ENCODE data around the gene RERE.
A peak's percentile ranks its signal among the peaks of the same experiment; 100 is the strongest.
"Not testable (repeated sequence)": the region's sequence is repeated elsewhere in the genome, so short reads cannot be mapped to it uniquely, and the experiment has no call there.

RERE gene

DNA sequence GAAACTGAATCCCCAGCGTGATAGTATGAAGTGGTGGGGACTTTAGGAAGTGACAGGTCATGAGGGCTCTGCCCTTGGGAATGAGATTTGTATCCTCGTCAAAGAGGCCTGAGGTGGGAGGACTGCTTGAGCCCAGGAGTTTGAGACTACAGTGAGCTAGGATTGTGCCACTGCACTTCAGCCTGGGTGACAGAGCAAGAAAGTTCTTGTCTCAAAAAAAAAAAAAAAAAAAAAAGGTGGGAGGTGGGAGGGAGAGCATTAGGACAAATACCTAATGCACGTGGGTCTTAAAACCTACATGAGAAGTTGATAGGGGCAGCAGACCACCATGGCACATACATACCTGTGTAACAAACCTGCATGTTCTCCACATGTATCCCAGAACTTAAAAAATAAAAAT, 24.0 kb upstream of the RERE start:
- H3K27ac ChIP-seq (ENCODE audit: insufficient read depth, low read depth, low read length, poor library complexity, severe bottlenecking) = no peak overlapping the region
- H3K36me3 ChIP-seq (ENCODE audit: control insufficient read depth, insufficient read depth, low read length) = no peaks in the 10 kb centered on the region
- no peak overlapping the region for H3K4me3 ChIP-seq (ENCODE audit: insufficient read depth, low read depth, low read length)
- H3K9me3 ChIP-seq (ENCODE audit: control insufficient read depth, low read length) = no peaks in the 10 kb centered on the region
- 93 to 96% methylated on average over 2 to 3 of the region's 3 CpGs for WGBS, 2 experiments
- H3K4me1 ChIP-seq (ENCODE audit: control insufficient read depth, insufficient read depth, low read length) = no peaks in the 10 kb centered on the region
- no peaks in the 10 kb centered on the region for H3K27me3 ChIP-seq (ENCODE audit: control insufficient read depth, insufficient read depth, low read length, poor library complexity, severe bottlenecking)

DNA sequence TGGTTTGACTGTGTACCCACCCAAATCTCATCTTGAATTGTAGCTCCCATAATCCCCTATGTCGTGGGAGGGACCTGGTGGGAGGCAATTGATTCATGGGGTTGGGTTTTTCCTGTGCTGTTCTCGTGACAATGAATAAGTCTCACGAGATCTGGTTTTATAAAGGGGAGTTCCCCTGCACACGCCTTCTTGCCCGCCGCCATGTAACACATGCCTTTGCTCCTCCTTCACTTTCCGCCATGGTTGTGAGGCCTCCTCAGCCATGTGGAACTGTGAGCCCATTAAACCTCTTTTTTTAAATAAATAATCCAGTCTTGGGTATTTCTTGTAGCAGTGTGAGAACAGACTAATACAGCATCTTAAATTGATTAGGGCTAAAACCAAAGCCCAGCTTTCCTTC, 22.6 kb upstream of the RERE start:
- WGBS, 2 experiments = 95% methylated on average over 7 of the region's 7 CpGs
- Histone ChIP-seq H3K4me1 (ENCODE audit: control insufficient read depth, insufficient read depth, low read length) (no peaks in the 10 kb centered on the region), H3K27me3 (ENCODE audit: control insufficient read depth, insufficient read depth, low read length, poor library complexity, severe bottlenecking) (no peaks in the 10 kb centered on the region), H3K4me3 (ENCODE audit: insufficient read depth, low read depth, low read length) (no peak overlapping the region), H3K9me3 (ENCODE audit: control insufficient read depth, low read length) (no peaks in the 10 kb centered on the region), H3K27ac (ENCODE audit: insufficient read depth, low read depth, low read length, poor library complexity, severe bottlenecking) (no peak overlapping the region), H3K36me3 (ENCODE audit: control insufficient read depth, insufficient read depth, low read length) (no peaks in the 10 kb centered on the region)

DNA sequence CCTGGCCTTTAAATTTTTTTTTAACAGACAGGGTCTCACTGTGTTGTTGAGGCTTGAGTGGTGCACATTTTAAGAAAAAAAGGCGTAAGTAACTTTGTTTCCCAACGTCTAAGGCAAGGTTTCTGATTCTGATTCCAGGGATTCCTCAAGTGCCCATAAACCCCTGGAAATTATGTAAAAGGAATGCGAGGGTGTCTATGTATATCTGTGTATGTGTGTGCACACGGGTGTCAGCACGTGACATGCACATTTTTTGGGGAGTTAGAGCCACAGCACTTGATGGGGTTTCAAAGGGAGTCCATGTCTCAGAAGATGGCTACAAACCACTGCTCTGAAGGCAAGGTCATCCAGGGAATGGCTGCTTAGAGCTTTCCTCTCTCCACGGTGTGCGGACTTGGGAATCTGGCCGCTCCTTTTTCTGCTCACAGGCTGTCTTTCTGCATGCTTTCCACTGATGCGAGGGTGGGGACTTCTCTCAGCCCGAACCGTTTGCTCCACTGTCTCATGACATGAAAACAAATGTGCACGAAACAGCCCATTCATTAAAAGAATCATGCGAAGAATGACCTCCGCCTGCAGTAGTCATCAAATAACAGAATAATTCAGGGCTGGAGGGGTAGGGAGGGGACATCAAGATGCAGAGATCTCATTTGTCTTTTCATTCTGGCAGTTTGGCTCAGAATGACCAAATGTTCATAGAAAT, 18.7 kb upstream of the RERE start:
- no peak overlapping the region for H3K27ac ChIP-seq (ENCODE audit: insufficient read depth, low read depth, low read length, poor library complexity, severe bottlenecking)
- no peaks in the 10 kb centered on the region for H3K4me1 ChIP-seq (ENCODE audit: control insufficient read depth, insufficient read depth, low read length)
- H3K27me3 ChIP-seq (ENCODE audit: control insufficient read depth, insufficient read depth, low read length, poor library complexity, severe bottlenecking) = no peaks in the 10 kb centered on the region
- H3K36me3 ChIP-seq (ENCODE audit: control insufficient read depth, insufficient read depth, low read length) = no peaks in the 10 kb centered on the region
- H3K9me3 ChIP-seq (ENCODE audit: control insufficient read depth, low read length) = no peaks in the 10 kb centered on the region
- H3K4me3 ChIP-seq (ENCODE audit: insufficient read depth, low read depth, low read length) = no peak overlapping the region
- 92 to 93% methylated on average over 14 of the region's 14 CpGs for WGBS, 2 experiments

- Histone ChIP-seq H3K36me3 (ENCODE audit: control insufficient read depth, insufficient read depth, low read length) (no peaks in the 10 kb centered on the region), H3K4me3 (ENCODE audit: insufficient read depth, low read depth, low read length) (no peak overlapping the region), H3K9me3 (ENCODE audit: control insufficient read depth, low read length) (no peaks in the 10 kb centered on the region), H3K27ac (ENCODE audit: insufficient read depth, low read depth, low read length, poor library complexity, severe bottlenecking) (no peak overlapping the region), H3K4me1 (ENCODE audit: control insufficient read depth, insufficient read depth, low read length) (peaks cover under 1% of the 10 kb centered on the region), H3K27me3 (ENCODE audit: control insufficient read depth, insufficient read depth, low read length, poor library complexity, severe bottlenecking) (no peaks in the 10 kb centered on the region)
- 71 to 79% methylated on average over 4 of the region's 4 CpGs for WGBS, 2 experiments
These were observed 13.9 kb upstream of the RERE start for GRCh38 chr1:8831340-8831739.

- H3K36me3 ChIP-seq (ENCODE audit: control insufficient read depth, insufficient read depth, low read length); H3K9me3 ChIP-seq (ENCODE audit: control insufficient read depth, low read length); H3K4me3 ChIP-seq (ENCODE audit: insufficient read depth, low read depth, low read length); H3K4me1 ChIP-seq (ENCODE audit: control insufficient read depth, insufficient read depth, low read length); H3K27ac ChIP-seq (ENCODE audit: insufficient read depth, low read depth, low read length, poor library complexity, severe bottlenecking); H3K27me3 ChIP-seq (ENCODE audit: control insufficient read depth, insufficient read depth, low read length, poor library complexity, severe bottlenecking): not testable (repeated sequence)
- 83 to 84% methylated on average over 10 of the region's 10 CpGs for WGBS, 2 experiments
These were observed 13.3 kb upstream of the RERE start for GRCh38 chr1:8830732-8831131.

DNA sequence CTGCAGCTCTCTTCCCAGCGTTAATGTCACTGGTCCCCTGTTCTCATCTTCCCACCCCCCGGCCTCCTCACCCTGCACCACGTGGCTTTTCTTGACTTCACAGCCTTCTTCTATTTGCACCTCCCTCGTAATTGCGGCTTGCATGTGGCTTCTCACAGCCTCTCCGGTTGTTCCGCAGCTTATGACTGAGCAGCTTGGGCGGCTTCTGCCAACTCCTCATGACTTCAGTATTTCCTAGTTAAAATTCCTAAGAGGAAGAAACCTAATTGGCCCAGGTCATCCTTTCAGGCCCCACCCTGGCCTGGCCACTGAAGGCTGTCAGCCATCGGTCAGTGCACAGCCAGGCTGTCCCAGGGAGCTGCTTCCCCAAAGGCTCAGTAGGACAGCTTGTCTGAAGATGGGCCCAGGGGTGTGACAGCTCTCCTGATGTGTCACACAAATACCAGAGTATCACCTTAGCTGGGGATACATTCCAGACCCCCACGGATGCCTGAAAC, 8.6 kb upstream of the RERE start:
- Histone ChIP-seq H3K27ac (ENCODE audit: insufficient read depth, low read depth, low read length, poor library complexity, severe bottlenecking) (no peak overlapping the region), H3K36me3 (ENCODE audit: control insufficient read depth, insufficient read depth, low read length) (no peaks in the 10 kb centered on the region), H3K9me3 (ENCODE audit: control insufficient read depth, low read length) (no peaks in the 10 kb centered on the region), H3K27me3 (ENCODE audit: control insufficient read depth, insufficient read depth, low read length, poor library complexity, severe bottlenecking) (no peaks in the 10 kb centered on the region), H3K4me3 (ENCODE audit: insufficient read depth, low read depth, low read length) (no peak overlapping the region), H3K4me1 (ENCODE audit: control insufficient read depth, insufficient read depth, low read length) (peaks cover 5% of the 10 kb centered on the region)
- WGBS, 2 experiments = 79 to 80% methylated on average over 10 of the region's 10 CpGs

GRCh38 chr1:8823295-8823664, 5.8 kb upstream of the RERE start:
- Histone ChIP-seq H3K27ac (ENCODE audit: insufficient read depth, low read depth, low read length, poor library complexity, severe bottlenecking) (no peak overlapping the region), H3K4me3 (ENCODE audit: insufficient read depth, low read depth, low read length) (no peak overlapping the region), H3K4me1 (ENCODE audit: control insufficient read depth, insufficient read depth, low read length) (peaks cover 5% of the 10 kb centered on the region), H3K27me3 (ENCODE audit: control insufficient read depth, insufficient read depth, low read length, poor library complexity, severe bottlenecking) (no peaks in the 10 kb centered on the region), H3K36me3 (ENCODE audit: control insufficient read depth, insufficient read depth, low read length) (no peaks in the 10 kb centered on the region), H3K9me3 (ENCODE audit: control insufficient read depth, low read length) (no peaks in the 10 kb centered on the region)
- WGBS, 2 experiments = 88 to 91% methylated on average over 6 of the region's 6 CpGs

- WGBS, 2 experiments = 83 to 85% methylated on average over 10 of the region's 10 CpGs
- Histone ChIP-seq H3K4me3 (ENCODE audit: insufficient read depth, low read depth, low read length) (no peak overlapping the region), H3K27ac (ENCODE audit: insufficient read depth, low read depth, low read length, poor library complexity, severe bottlenecking) (peak overlapping the region; percentile 26), H3K9me3 (ENCODE audit: control insufficient read depth, low read length) (no peaks in the 10 kb centered on the region), H3K36me3 (ENCODE audit: control insufficient read depth, insufficient read depth, low read length) (no peaks in the 10 kb centered on the region), H3K4me1 (ENCODE audit: control insufficient read depth, insufficient read depth, low read length) (peaks cover 5% of the 10 kb centered on the region), H3K27me3 (ENCODE audit: control insufficient read depth, insufficient read depth, low read length, poor library complexity, severe bottlenecking) (no peaks in the 10 kb centered on the region)
These were observed 5.2 kb upstream of the RERE start for GRCh38 chr1:8822373-8823294.

DNA sequence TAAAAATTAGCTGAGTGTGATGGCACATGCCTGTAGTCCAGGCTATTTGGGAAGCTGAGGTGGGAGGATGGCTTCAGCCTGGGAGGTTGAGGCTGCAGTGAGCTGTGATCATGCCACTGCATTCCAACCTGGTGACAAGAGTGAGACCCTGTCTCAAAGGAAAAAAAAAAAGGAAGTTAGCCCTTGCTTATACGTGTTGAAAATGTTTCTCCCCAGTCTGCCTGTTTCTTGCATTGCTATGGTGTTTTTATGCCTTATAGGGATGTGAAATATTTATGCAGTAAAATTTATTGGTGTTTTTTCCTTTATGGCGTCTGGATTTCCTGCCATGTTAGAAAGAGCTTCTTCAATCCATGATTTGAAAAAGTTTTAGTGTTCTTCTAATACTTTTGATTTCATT, 3.6 kb upstream of the RERE start:
- H3K4me1 ChIP-seq (ENCODE audit: control insufficient read depth, insufficient read depth, low read length) = peaks cover 2% of the 10 kb centered on the region
- H3K27me3 ChIP-seq (ENCODE audit: control insufficient read depth, insufficient read depth, low read length, poor library complexity, severe bottlenecking) = no peaks in the 10 kb centered on the region
- H3K4me3 ChIP-seq (ENCODE audit: insufficient read depth, low read depth, low read length) = no peak overlapping the region
- H3K9me3 ChIP-seq (ENCODE audit: control insufficient read depth, low read length) = no peaks in the 10 kb centered on the region
- no peak overlapping the region for H3K27ac ChIP-seq (ENCODE audit: insufficient read depth, low read depth, low read length, poor library complexity, severe bottlenecking)
- no peaks in the 10 kb centered on the region for H3K36me3 ChIP-seq (ENCODE audit: control insufficient read depth, insufficient read depth, low read length)
- WGBS, 2 experiments = 47 to 52% methylated on average over 2 of the region's 2 CpGs

DNA sequence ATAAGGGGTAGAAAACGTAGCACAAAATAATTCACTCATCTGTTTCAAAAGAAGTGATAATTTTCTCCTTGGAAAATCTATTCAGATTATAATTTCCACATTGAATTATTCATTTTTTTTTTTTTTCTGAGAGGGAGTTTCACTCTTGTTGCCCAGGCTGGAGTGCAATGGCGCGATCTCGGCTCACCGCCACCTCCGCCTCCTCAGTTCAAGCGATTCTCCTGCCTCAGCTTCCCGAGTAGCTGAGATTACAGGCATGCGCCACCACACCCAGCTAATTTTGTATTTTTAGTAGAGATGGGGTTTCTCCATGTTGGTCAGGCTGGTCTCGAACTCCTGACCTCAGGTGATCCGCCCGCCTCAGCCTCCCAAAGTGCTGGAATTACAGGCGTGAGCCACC, 1.3 kb upstream of the RERE start:
- not testable (repeated sequence) for H3K4me3 ChIP-seq (ENCODE audit: insufficient read depth, low read depth, low read length); H3K36me3 ChIP-seq (ENCODE audit: control insufficient read depth, insufficient read depth, low read length); H3K4me1 ChIP-seq (ENCODE audit: control insufficient read depth, insufficient read depth, low read length); H3K27ac ChIP-seq (ENCODE audit: insufficient read depth, low read depth, low read length, poor library complexity, severe bottlenecking); H3K9me3 ChIP-seq (ENCODE audit: control insufficient read depth, low read length); H3K27me3 ChIP-seq (ENCODE audit: control insufficient read depth, insufficient read depth, low read length, poor library complexity, severe bottlenecking)
- 86 to 94% methylated on average over 11 of the region's 13 CpGs for WGBS, 2 experiments
